HepG2 (cell line): ENCODE results near the gene ZNF581. TPM values are rescaled to one million over a fixed set of nuclear protein-coding genes. Genes with fewer than 3 reads are reported as not detected.

Experiments
- BRCA1 ChIP-seq: sonication (generic); formaldehyde crosslinking; IDR thresholded peaks from 2 replicates; pipeline ENCODE4 v1.4.0; 2020; ENCODE audit warnings: missing genetic modification reagents
- CEBPZ ChIP-seq: IDR thresholded peaks from 2 replicates; pipeline ENCODE4 v1.6.1; 2012; ENCODE audit warnings: low read length, improper control_type of control experiment
- HMG20A ChIP-seq: IDR thresholded peaks from 2 replicates; pipeline ENCODE4 v1.6.1; 2016; ENCODE audit warnings: borderline replicate concordance
- JARID2 ChIP-seq: sonication (generic); formaldehyde crosslinking; IDR thresholded peaks from 2 replicates; pipeline ENCODE4 v1.8.1; 2023; ENCODE audit warnings: missing genetic modification reagents, inconsistent platforms; ENCODE audit not compliant: insufficient replicate concordance
- MBNL3 ChIP-seq: fragments of 250-450 bp; sonication (Bioruptor Pico); conservative IDR thresholded peaks from 2 replicates; pipeline ENCODE4 v1.8.0; 2022; ENCODE audit warnings: mild to moderate bottlenecking, inconsistent platforms
- MYPOP ChIP-seq: sonication (generic); formaldehyde crosslinking; IDR thresholded peaks from 2 replicates; pipeline ENCODE4 v1.8.1; 2023; ENCODE audit warnings: mild to moderate bottlenecking, moderate library complexity, missing genetic modification reagents
- NFYB ChIP-seq: sonication (generic); formaldehyde crosslinking; IDR thresholded peaks from 2 replicates; pipeline ENCODE4 v1.4.0; 2020; ENCODE audit warnings: missing genetic modification reagents
- PTBP1 ChIP-seq: fragments of 200-400 bp; formaldehyde crosslinking; IDR thresholded peaks from 2 replicates; pipeline ENCODE4 v1.6.1; 2018; ENCODE audit warnings: low read length, low read depth; ENCODE audit not compliant: poor library complexity, severe bottlenecking
- REPIN1 ChIP-seq: sonication (generic); formaldehyde crosslinking; IDR thresholded peaks from 2 replicates; pipeline ENCODE4 v1.8.0; 2022; ENCODE audit warnings: missing genetic modification reagents, low read depth, mild to moderate bottlenecking, borderline replicate concordance
- SIN3B ChIP-seq: fragments of 150-350 bp; IDR thresholded peaks from 2 replicates; pipeline ENCODE4 v1.6.1; 2014; ENCODE audit warnings: low read length
- ZNF407 ChIP-seq: sonication (generic); formaldehyde crosslinking; IDR thresholded peaks from one replicate; pipeline ENCODE4 v1.5.1; 2020; ENCODE audit warnings: mild to moderate bottlenecking, missing genetic modification reagents; ENCODE audit errors: not compliant biosample characterization
- ZNF512 ChIP-seq: sonication (generic); formaldehyde crosslinking; IDR thresholded peaks from 2 replicates; pipeline ENCODE4 v1.4.0; 2020; ENCODE audit warnings: mild to moderate bottlenecking, missing genetic modification reagents
- ZNF615 ChIP-seq: sonication (generic); formaldehyde crosslinking; IDR thresholded peaks from 2 replicates; pipeline ENCODE4 v1.5.0; 2020; ENCODE audit warnings: mild to moderate bottlenecking, missing genetic modification reagents, borderline replicate concordance
- ZSCAN20 ChIP-seq: sonication (generic); formaldehyde crosslinking; IDR thresholded peaks from 2 replicates; pipeline ENCODE4 v1.4.0; 2020; ENCODE audit warnings: missing genetic modification reagents, mild to moderate bottlenecking, borderline replicate concordance
- polyA plus RNA-seq, 8 experiments: library from polyadenylated mRNA; depleted of rRNA in 3 of 8; stranded (reverse) in 7 of 8; unstranded in 1 of 8; fragments of >200 nt; fragmentation: Illumina TruSeq in 4 of 8; extraction: Trizol in 4 of 8; gene quantifications; 2 replicates each; pipeline versions ENCODE4 v1.2.1 to v1.2.3, GENCODE V29; 2011 to 2016; ENCODE audit warnings: low read depth in 4 of 8, missing spikeins in 1 of 8, mixed read lengths in 1 of 8; ENCODE audit not compliant: insufficient read depth in 1 of 8
- total RNA-seq, 5 experiments: library from RNA; depleted of rRNA; stranded (reverse); fragments of >200 nt; fragmentation: Illumina TruSeq; extraction: Trizol; gene quantifications; 2 replicates each; pipeline ENCODE4 v1.2.3, GENCODE V29; 2016; ENCODE audit warnings: low read depth in 1 of 5

Gene ZNF581
- total and polyA plus RNA-seq, 2 of the 13 experiments (the other 11 are each of a cell fraction or from before 2014, with no cell fraction given), result 19.6 to 49.5 TPM

- TF ChIP-seq ZNF407 (CRISPR knock-in tag) (no peak), HMG20A (CRISPR knock-in tag) (no peak), ZSCAN20 (no peak), SIN3B (no peak), BRCA1 (CRISPR knock-in tag) (no peak), MYPOP (CRISPR knock-in tag) (no peak), MBNL3 (CRISPR knock-in tag) (no peak), PTBP1 (no peak), ZNF615 (CRISPR knock-in tag) (no peak), NFYB (CRISPR knock-in tag) (0 out of 2 replicates have a peak, but pooled peaks have one; percentile 34), CEBPZ (no peak), ZNF512 (CRISPR knock-in tag) (no peak), REPIN1 (CRISPR knock-in tag) (no peak), JARID2 (no peak)
These were observed 13.7 kb downstream of the ZNF581 start (continued) for GRCh38 chr19:55656988-55657747.
